Esophagus squamous epithelium (tissue), 5 donors: ENCODE measurements around the gene KCNN3. TPM values are rescaled to one million over a fixed set of nuclear protein-coding genes. Genes with fewer than 3 reads are reported as not detected.

Source experiments
- DNase-seq: peaks from one replicate; lab custom pipeline; 2025; lab: John Stamatoyannopoulos, UW
- H3K27ac ChIP-seq, 4 donors: fragments of 200-600 bp; sonication (generic); one replicate each; pipeline ENCODE4 v1.5.1; 2016 to 2019; ENCODE audit warnings: mild to moderate bottlenecking in 1 of 4
- H3K27me3 ChIP-seq, 4 donors: fragments of 200-600 bp; sonication (generic); 1 replicate in 3 of 4; 2 replicates in 1 of 4; pipeline versions ENCODE4 v1.5.1 to v1.6.0; 2017 to 2021; ENCODE audit warnings: antibody characterized with exemption in 1 of 4
- H3K36me3 ChIP-seq, 3 donors: fragments of 200-600 bp; sonication (generic); one replicate each; pipeline ENCODE4 v1.5.1; 2016 to 2019
- H3K4me1 ChIP-seq, 3 donors: fragments of 200-600 bp; sonication (generic); one replicate each; pipeline ENCODE4 v1.5.1; 2017 to 2019
- H3K4me3 ChIP-seq, 4 donors: fragments of 200-600 bp; sonication (generic); 1 replicate in 3 of 4; 2 replicates in 1 of 4; pipeline ENCODE4 v1.5.1; 2016 to 2019; ENCODE audit warnings: mild to moderate bottlenecking in 2 of 4, moderate library complexity in 1 of 4
- H3K9me3 ChIP-seq, 3 donors: fragments of 200-600 bp; sonication (generic); one replicate each; pipeline ENCODE4 v1.5.1; 2016 to 2019
- CTCF ChIP-seq, 6 experiments: fragments of 450-650 bp in 4 of 6; fragments of 200-600 bp in 2 of 6; sonication (generic) in 2 of 6; IDR thresholded peaks; one replicate each; pipeline ENCODE4 v1.5.1; 2016 to 2019; ENCODE audit warnings: antibody characterized with exemption in 6 of 6, mild to moderate bottlenecking in 4 of 6, moderate library complexity in 4 of 6
- POLR2A ChIP-seq, 4 donors: fragments of 450-650 bp; IDR thresholded peaks; one replicate each; pipeline ENCODE4 v1.6.1; 2017; ENCODE audit warnings: antibody characterized with exemption in 4 of 4, mild to moderate bottlenecking in 4 of 4, moderate library complexity in 3 of 4
- WGBS, 2 donors: methylation state at CpG; one replicate each; pipeline ENCODE4 v1.1.5; 2018; 5-methylcytosine and 5-hydroxymethylcytosine counted together
- intact Hi-C: fragments of 100-400 bp; cut with DNase I; formaldehyde crosslinking; loops from one replicate; pipeline ENCODE4 v1.15.0; 2022
- total RNA-seq, 4 donors: library from RNA; depleted of rRNA; stranded (reverse); fragments of >200 nt; gene quantifications; one replicate each; pipeline ENCODE4 v1.1.0, GENCODE V29; 2016
- donor health status: DM: yes; HTN: yes; CAD: no.

KCNN3 gene
- total RNA-seq, 4 donors from 2014 or later = 0.08 to 1.7 (median 0.50) TPM

GRCh38 chr1:154852845-154853244, 17.2 kb downstream of the KCNN3 start:
- Histone ChIP-seq H3K9me3 (no peaks in the 10 kb centered on the region), H3K27ac (no peak overlapping the region), H3K4me3 (no peak overlapping the region), H3K36me3 (no peaks in the 10 kb centered on the region), H3K27me3 (no peaks in the 10 kb centered on the region), H3K4me1 (peaks cover 0 to 4% (median 0%) of the 10 kb centered on the region in 3 donors)
- TF ChIP-seq CTCF (IDR thresholded peaks at IDR 0.05) (no peak), POLR2A (IDR thresholded peaks at IDR 0.05) (no peak)
- DNase-seq = no peak
- intact Hi-C loops = no loop called here
- WGBS, 2 donors = 85 to 91% methylated on average over 3 of the region's 3 CpGs

GRCh38 chr1:154851392-154852177, 18.5 kb downstream of the KCNN3 start:
- TF ChIP-seq POLR2A (IDR thresholded peaks at IDR 0.05) (no peak), CTCF (IDR thresholded peaks at IDR 0.05) (no peak)
- no peak for DNase-seq
- Histone ChIP-seq H3K9me3 (no peaks in the 10 kb centered on the region), H3K27ac (no peak overlapping the region), H3K4me3 (no peak overlapping the region), H3K27me3 (peaks cover 0 to 8% (median 0%) of the 10 kb centered on the region in 4 donors), H3K36me3 (no peaks in the 10 kb centered on the region), H3K4me1 (peaks cover 0 to 11% (median 0%) of the 10 kb centered on the region in 3 donors)
- 66 to 76% methylated on average over 9 of the region's 9 CpGs for WGBS, 2 donors
- intact Hi-C loops = no loop called here

GRCh38 chr1:154849645-154850131, 20.4 kb downstream of the KCNN3 start:
- peaks cover 0 to 10% (median 0%) of the 10 kb centered on the region in 4 donors for H3K27me3 ChIP-seq
- intact Hi-C loops = no loop called here
- H3K4me3 ChIP-seq = no peak overlapping the region
- no peaks in the 10 kb centered on the region for H3K36me3 ChIP-seq
- 81 to 89% methylated on average over 6 of the region's 6 CpGs for WGBS, 2 donors
- no peak overlapping the region for H3K27ac ChIP-seq
- peaks cover 0 to 13% (median 0%) of the 10 kb centered on the region in 3 donors for H3K4me1 ChIP-seq
- no peak for DNase-seq
- TF ChIP-seq CTCF (IDR thresholded peaks at IDR 0.05) (no peak), POLR2A (IDR thresholded peaks at IDR 0.05) (no peak)
- H3K9me3 ChIP-seq = no peaks in the 10 kb centered on the region

GRCh38 chr1:154848983-154849382, 21.1 kb downstream of the KCNN3 start:
- DNase-seq = no peak
- Histone ChIP-seq H3K9me3 (no peaks in the 10 kb centered on the region), H3K4me1 (peaks cover 0 to 13% (median 0%) of the 10 kb centered on the region in 3 donors), H3K27ac (no peak overlapping the region), H3K4me3 (no peak overlapping the region), H3K27me3 (peaks cover 0 to 10% (median 0%) of the 10 kb centered on the region in 4 donors), H3K36me3 (no peaks in the 10 kb centered on the region)
- 70 to 91% methylated on average over 4 of the region's 4 CpGs for WGBS, 2 donors
- TF ChIP-seq CTCF (IDR thresholded peaks at IDR 0.05) = no peak
- TF ChIP-seq POLR2A (IDR thresholded peaks at IDR 0.05) = no peak
- intact Hi-C loops = no loop called here

GRCh38 chr1:154847891-154848290, 22.2 kb downstream of the KCNN3 start:
- DNase-seq = no peak

More at GRCh38 chr1:154847891-154848290, 22.2 kb downstream of the KCNN3 start:
- WGBS, 2 donors = 49 to 60% methylated on average over 9 to 11 of the region's 13 CpGs
- H3K9me3 ChIP-seq = no peaks in the 10 kb centered on the region
- peaks cover 0 to 10% (median 0%) of the 10 kb centered on the region in 4 donors for H3K27me3 ChIP-seq
- H3K4me1 ChIP-seq = peaks cover 0 to 13% (median 0%) of the 10 kb centered on the region in 3 donors
- H3K27ac ChIP-seq = no peak overlapping the region
- H3K4me3 ChIP-seq = no peak overlapping the region
- no peaks in the 10 kb centered on the region for H3K36me3 ChIP-seq
- intact Hi-C loops = no loop called here
- TF ChIP-seq POLR2A (IDR thresholded peaks at IDR 0.05) = no peak
- TF ChIP-seq CTCF (IDR thresholded peaks at IDR 0.05) = no peak
